GM19023 (cell line): ENCODE measurements around the gene NTRK2.

ENCODE experiments used
- ATAC-seq: cut with Tn5 transposase; IDR thresholded peaks from one replicate; pipeline ENCODE4 v1.9.1; 2021; ENCODE audit warnings: mild to moderate bottlenecking, moderate library complexity; ENCODE audit not compliant: unreplicated experiment

The NTRK2 gene

GRCh38 chr9:84926793-84927192 is 257.3 kb downstream of the NTRK2 start:
- no peak for ATAC-seq

GRCh38 chr9:84928419-84928818 is 258.9 kb downstream of the NTRK2 start:
- no peak for ATAC-seq

- no peak for ATAC-seq
Measured at GRCh38 chr9:84929068-84929467, 259.5 kb downstream of the NTRK2 start.

- no peak for ATAC-seq
Measured at GRCh38 chr9:84932915-84933527, 263.5 kb downstream of the NTRK2 start.

- ATAC-seq, result no peak
Measured at GRCh38 chr9:84935528-84936117, 266.1 kb downstream of the NTRK2 start.

- ATAC-seq, result no peak
Measured at GRCh38 chr9:84937180-84937579, 267.7 kb downstream of the NTRK2 start.

- no peak for ATAC-seq
Measured at GRCh38 chr9:84937581-84937980, 268.1 kb downstream of the NTRK2 start.

GRCh38 chr9:84939774-84940173 is 270.2 kb downstream of the NTRK2 start:
- ATAC-seq, result no peak

GRCh38 chr9:84940294-84940693 is 270.8 kb downstream of the NTRK2 start:
- ATAC-seq, result peak; percentile 53

- no peak for ATAC-seq
Measured at GRCh38 chr9:84941792-84942191, 272.3 kb downstream of the NTRK2 start.

- no peak for ATAC-seq
Measured at GRCh38 chr9:84943482-84944050, 274.0 kb downstream of the NTRK2 start.

- no peak for ATAC-seq
Measured at GRCh38 chr9:84945878-84946538, 276.5 kb downstream of the NTRK2 start.

- no peak for ATAC-seq
Measured at GRCh38 chr9:84947412-84947972, 278.0 kb downstream of the NTRK2 start.

- no peak for ATAC-seq
Measured at GRCh38 chr9:84949258-84949657, 279.7 kb downstream of the NTRK2 start.

GRCh38 chr9:84949971-84950370 is 280.4 kb downstream of the NTRK2 start:
- no peak for ATAC-seq

- no peak for ATAC-seq
Measured at GRCh38 chr9:84950879-84951811, 281.6 kb downstream of the NTRK2 start.

GRCh38 chr9:84953252-84953773 is 283.8 kb downstream of the NTRK2 start:
- ATAC-seq, result no peak

- peak; percentile 98 for ATAC-seq
Measured at GRCh38 chr9:84953797-84954705, 284.5 kb downstream of the NTRK2 start.

- ATAC-seq, result no peak
Measured at GRCh38 chr9:84955155-84955554, 285.6 kb downstream of the NTRK2 start.
